ENCODE measurements around the gene IL18BP. TPM values are rescaled to one million over a fixed set of nuclear protein-coding genes. Genes with fewer than 3 reads are reported as not detected.

The IL18BP gene
- polyA plus RNA-seq, 1 donor (not counting 4 experiments of a cell fraction or from before 2014, with no cell fraction given), result 2.9 TPM

GRCh38 chr11:72048766-72049460 lies 50.2 kb downstream of the IL18BP start:
- Histone ChIP-seq H3K9me3 (ENCODE audit: control insufficient read depth, low read depth, low read length) (no peaks in the 10 kb centered on the region), H3K79me2 (ENCODE audit: control insufficient read depth, insufficient read depth, low read length) (peaks cover 39% of the 10 kb centered on the region)
- FAIRE-seq, result no peak

More at GRCh38 chr11:72048766-72049460, 50.2 kb downstream of the IL18BP start:
- no peaks in the 10 kb centered on the region for H3K9me1 ChIP-seq (ENCODE audit: control insufficient read depth, extremely low read depth, insufficient read depth, low read length)
- H4K20me1 ChIP-seq (ENCODE audit: control insufficient read depth, extremely low read depth, insufficient read depth, low read length), result no peaks in the 10 kb centered on the region
- no peaks in the 10 kb centered on the region for H3K27me3 ChIP-seq (ENCODE audit: control insufficient read depth, extremely low read depth, insufficient read depth, low read length)
- H3K36me3 ChIP-seq (ENCODE audit: control insufficient read depth in 2 of 2, extremely low read depth in 1 of 2, insufficient read depth in 2 of 2, low read length in 2 of 2), result peaks cover 2 to 3% of the 10 kb centered on the region in 2 experiments
- no peak overlapping the region for H2AFZ ChIP-seq (ENCODE audit: control insufficient read depth, low read length)
- no peak for DNase-seq (ENCODE audit: low read depth, low spot score)
- dilution Hi-C loops (cut with MboI; ENCODE audit: extremely low pct_ligation_motif_present, low sequenced_read_pairs), result no loop called here
- H3K4me2 ChIP-seq (ENCODE audit: control insufficient read depth, extremely low read depth, insufficient read depth, low read depth, low read length), result no peak overlapping the region
- H3K4me1 ChIP-seq (ENCODE audit: control insufficient read depth, extremely low read depth, insufficient read depth, low read length), result no peaks in the 10 kb centered on the region
- no peak overlapping the region for H3K9ac ChIP-seq (ENCODE audit: control insufficient read depth, extremely low read depth, insufficient read depth, low read length)
- no peak overlapping the region for H3K4me3 ChIP-seq (ENCODE audit: control insufficient read depth in 2 of 3, extremely low read depth in 1 of 3, insufficient read depth in 2 of 3, low read depth in 1 of 3, low read length in 3 of 3)
- TF ChIP-seq CTCF (optimal IDR thresholded peaks at IDR 0.05 in 1 of 3, IDR thresholded peaks at IDR 0.05 in 1 of 3, conservative IDR thresholded peaks at IDR 0.05 in 1 of 3; ENCODE audit: extremely low read depth in 1 of 3, insufficient read depth in 2 of 3, low read length in 3 of 3) (no peak), EZH2 (IDR thresholded peaks at IDR 0.05; ENCODE audit: low read length) (no peak)
- H3K27ac ChIP-seq (ENCODE audit: control insufficient read depth, insufficient read depth, low read length), result no peak overlapping the region

Small RNA genes lying within 50 kb of the gene (small RNA-seq; reads per million reads assigned to genes)
- gene RNU6-72P (ENCODE audit: insufficient read length in 3 of 3, low read depth in 3 of 3, low replicate concordance in 1 of 3), result 0 reads per million in 3 experiments

Other genes starting within 250 kb of the IL18BP start
- gene DEFB108B, start 165.7 kb upstream of the IL18BP start, polyA plus RNA-seq, result not detected in 3 replicates
- not detected in 3 replicates for gene DEFB131B, start 120.5 kb upstream of the IL18BP start, polyA plus RNA-seq
- 1.4 to 1.7 TPM (median 1.6 TPM) in 3 replicates for gene XNDC1N, start 70.3 kb upstream of the IL18BP start, polyA plus RNA-seq
- 44.0 to 52.4 TPM (median 46.4 TPM) in 3 replicates for gene RNF121, start 69.9 kb upstream of the IL18BP start, polyA plus RNA-seq
- gene NUMA1, start 81.6 kb downstream of the IL18BP start, polyA plus RNA-seq, result 38.8 to 45.7 TPM (median 40.4 TPM) in 3 replicates
- 4.2 to 6.7 TPM (median 5.2 TPM) in 3 replicates for gene LRRC51, start 81.9 kb downstream of the IL18BP start, polyA plus RNA-seq
- gene LAMTOR1, start 104.4 kb downstream of the IL18BP start, polyA plus RNA-seq, result 88.5 to 151 TPM (median 131 TPM) in 3 replicates
- not detected in 3 replicates for gene TOMT, start 107.0 kb downstream of the IL18BP start, polyA plus RNA-seq
- 42.1 to 90.8 TPM (median 70.9 TPM) in 3 replicates for gene ANAPC15, start 113.8 kb downstream of the IL18BP start, polyA plus RNA-seq
- gene FOLR3, start 136.8 kb downstream of the IL18BP start, polyA plus RNA-seq, result 21.0 to 74.6 TPM (median 23.5 TPM) in 3 replicates
- gene FOLR1, start 193.2 kb downstream of the IL18BP start, polyA plus RNA-seq, result 0.13 to 0.50 TPM (median 0.33 TPM) in 3 replicates
- not detected in 3 replicates for gene FOLR2, start 217.9 kb downstream of the IL18BP start, polyA plus RNA-seq
- 44.0 to 69.5 TPM (median 53.7 TPM) in 3 replicates for gene INPPL1, start 225.9 kb downstream of the IL18BP start, polyA plus RNA-seq
- gene PHOX2A, start 245.3 kb downstream of the IL18BP start, polyA plus RNA-seq, result not detected in 3 replicates

Measured in keratinocyte (primary cell).